ENCODE data around the gene RAB36. TPM values are rescaled to one million over a fixed set of nuclear protein-coding genes. Genes with fewer than 3 reads are reported as not detected.

The RAB36 gene
- total and polyA plus RNA-seq, 9 donors = 3.9 to 18.7 (median 6.3) TPM

- Histone ChIP-seq H3K27me3 (no peaks in the 10 kb centered on the region), H3K27ac (no peak overlapping the region), H3K36me3 (no peaks in the 10 kb centered on the region), H3K4me3 (no peak overlapping the region), H3K4me1 (ENCODE audit: insufficient read depth) (peaks cover 16% of the 10 kb centered on the region), H3K9me3 (no peaks in the 10 kb centered on the region)
- no peak for TF ChIP-seq POLR2A (IDR thresholded peaks at IDR 0.05)
- TF ChIP-seq CTCF (IDR thresholded peaks at IDR 0.05) = no peak
- no peak for TF ChIP-seq EP300 (IDR thresholded peaks at IDR 0.05)
- no peak for DNase-seq
- WGBS, 3 donors = 60 to 76% (median 69%) methylated on average over 4 of the region's 4 CpGs
- intact Hi-C loops (cut with DNase I) = no loop called here
Measured at GRCh38 chr22:23187211-23187610, 41.9 kb downstream of the RAB36 start.

GRCh38 chr22:23187871-23188700, 42.8 kb downstream of the RAB36 start:
- DNase-seq = no peak
- H3K27me3 ChIP-seq = no peaks in the 10 kb centered on the region
- H3K27ac ChIP-seq = no peak overlapping the region
- no peaks in the 10 kb centered on the region for H3K9me3 ChIP-seq
- no peak for TF ChIP-seq CTCF (IDR thresholded peaks at IDR 0.05)
- TF ChIP-seq POLR2A (IDR thresholded peaks at IDR 0.05) = no peak
- H3K36me3 ChIP-seq = no peaks in the 10 kb centered on the region
- H3K4me3 ChIP-seq = no peak overlapping the region
- intact Hi-C loops (cut with DNase I) = no loop called here
- H3K4me1 ChIP-seq (ENCODE audit: insufficient read depth) = peaks cover 7% of the 10 kb centered on the region
- 62 to 67% (median 66%) methylated on average over 7 of the region's 7 CpGs for WGBS, 3 donors

GRCh38 chr22:23190526-23190925, 45.2 kb downstream of the RAB36 start:
- no peak overlapping the region for H3K4me3 ChIP-seq
- peaks cover 3% of the 10 kb centered on the region for H3K4me1 ChIP-seq (ENCODE audit: insufficient read depth)
- no peaks in the 10 kb centered on the region for H3K36me3 ChIP-seq
- no peak overlapping the region for H3K27ac ChIP-seq
- no peaks in the 10 kb centered on the region for H3K27me3 ChIP-seq
- intact Hi-C loops (cut with DNase I) = no loop called here
- DNase-seq = no peak
- TF ChIP-seq POLR2A (IDR thresholded peaks at IDR 0.05) = no peak
- TF ChIP-seq EP300 (IDR thresholded peaks at IDR 0.05) = no peak
- TF ChIP-seq CTCF (IDR thresholded peaks at IDR 0.05) = no peak
- H3K9me3 ChIP-seq = no peaks in the 10 kb centered on the region
- WGBS, 3 donors = 93 to 94% (median 93%) methylated on average over 9 of the region's 9 CpGs

GRCh38 chr22:23192133-23192532, 46.9 kb downstream of the RAB36 start:
- Histone ChIP-seq H3K36me3 (no peaks in the 10 kb centered on the region), H3K27me3 (no peaks in the 10 kb centered on the region), H3K9me3 (no peaks in the 10 kb centered on the region), H3K4me3 (no peak overlapping the region), H3K4me1 (ENCODE audit: insufficient read depth) (peaks cover 3% of the 10 kb centered on the region), H3K27ac (no peak overlapping the region)
- no peak for TF ChIP-seq CTCF (IDR thresholded peaks at IDR 0.05)
- no peak for TF ChIP-seq POLR2A (IDR thresholded peaks at IDR 0.05)
- no peak for TF ChIP-seq EP300 (IDR thresholded peaks at IDR 0.05)
- intact Hi-C loops (cut with DNase I) = no loop called here
- DNase-seq = no peak
- WGBS, 3 donors = 79 to 86% (median 85%) methylated on average over 5 of the region's 5 CpGs

Data from ovary (tissue), 9 donors.